Activated CD4-positive, alpha-beta memory T cell treated with anti-CD3 and anti-CD28 coated beads for 36 hours (primary cell): Measurements from ENCODE around the gene QRICH1. TPM values are rescaled to one million over a fixed set of nuclear protein-coding genes. Genes with fewer than 3 reads are reported as not detected.

Experiments
- CTCF ChIA-PET: fragments of 350-600 bp; sonication (Branson Sonifier 250); formaldehyde crosslinking; loops from one replicate; lab custom pipeline; 2021; ENCODE audit warnings: antibody characterized with exemption, inconsistent platforms; lab: Charles Lee
- POLR2A ChIA-PET: fragments of 350-600 bp; sonication (Branson Sonifier 250); formaldehyde crosslinking; loops from one replicate; lab custom pipeline; 2021; ENCODE audit warnings: antibody characterized with exemption; lab: Charles Lee
- DNase-seq: peaks from one replicate; pipeline ENCODE4 v3.0.0-alpha.2; 2020
- H3K27ac Mint-ChIP-seq: one replicate; pipeline ENCODE4 v1.8.0; 2021; ENCODE audit warnings: mixed read lengths
- H3K27me3 Mint-ChIP-seq: one replicate; pipeline ENCODE4 v1.8.0; 2021; ENCODE audit warnings: mixed read lengths
- H3K36me3 Mint-ChIP-seq: one replicate; pipeline ENCODE4 v1.8.0; 2021; ENCODE audit warnings: mixed read lengths
- H3K4me1 Mint-ChIP-seq: one replicate; pipeline ENCODE4 v1.8.0; 2021; ENCODE audit warnings: low read depth, mixed read lengths
- H3K4me3 Mint-ChIP-seq: one replicate; pipeline ENCODE4 v1.8.0; 2021; ENCODE audit warnings: mild to moderate bottlenecking, mixed read lengths
- H3K9me3 Mint-ChIP-seq: one replicate; pipeline ENCODE4 v1.8.0; 2021; ENCODE audit warnings: mixed read lengths
- intact Hi-C: fragments of 100-400 bp; cut with micrococcal nuclease; formaldehyde crosslinking; loops from one replicate; pipeline ENCODE4 v1.15.1; 2023
- total RNA-seq, 2 experiments: library from RNA; stranded (reverse); gene quantifications; one replicate each; pipeline ENCODE4 v1.2.3, GENCODE V29; 2021

Gene QRICH1
- total RNA-seq, 2 experiments from 2014 or later, result 124 to 128 TPM

DNA sequence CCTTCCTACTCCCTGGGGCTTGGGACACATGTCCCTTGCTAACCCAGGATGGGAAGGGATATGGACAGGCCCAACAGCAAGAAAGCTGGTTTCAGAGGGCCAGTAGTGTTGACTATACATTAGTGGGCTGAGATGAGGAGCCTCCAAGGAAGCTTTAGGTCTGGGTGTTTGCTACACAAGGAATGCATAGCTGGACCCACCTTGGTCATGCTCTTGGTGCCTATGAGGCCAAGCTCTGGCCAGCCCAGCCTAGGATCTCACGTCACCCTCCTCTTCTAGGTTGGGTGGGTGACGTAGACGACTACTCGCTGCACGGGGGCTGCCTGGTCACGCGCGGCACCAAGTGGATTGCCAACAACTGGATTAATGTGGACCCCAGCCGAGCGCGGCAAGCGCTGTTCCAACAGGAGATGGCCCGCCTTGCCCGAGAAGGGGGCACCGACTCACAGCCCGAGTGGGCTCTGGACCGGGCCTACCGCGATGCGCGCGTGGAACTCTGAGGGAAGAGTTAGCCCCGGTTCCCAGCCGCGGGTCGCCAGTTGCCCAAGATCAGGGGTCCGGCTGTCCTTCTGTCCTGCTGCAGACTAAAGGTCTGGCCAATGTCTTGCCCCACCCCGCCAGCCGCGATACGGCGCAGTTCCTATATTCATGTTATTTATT lies 87.3 kb downstream of the QRICH1 start:
- intact Hi-C loops, result loop anchor here (1.0 to 5.0 kb wide), 5 partner anchors 15 to 450 kb away; partner anchors contain the start of genes ARIH2 and PFKFB4
- Mint-ChIP-seq H3K9me3 (no peaks in the 10 kb centered on the region), H3K36me3 (peaks cover 15% of the 10 kb centered on the region), H3K4me1 (peaks cover 21% of the 10 kb centered on the region), H3K4me3 (peak overlapping the region; percentile 95), H3K27ac (peak overlapping the region; percentile 98), H3K27me3 (no peaks in the 10 kb centered on the region)
- peak; percentile 28 for DNase-seq
- ChIA-PET POLR2A (interaction anchor here (0.6 to 7.8 kb wide), 10 partner anchors 11 to 342 kb away, joined by 3 to 135 read pairs (median 10); partner anchors contain the start of genes ARIH2, DALRD3, IMPDH2 and NDUFAF3), CTCF (interaction anchor here (0.6 to 4.7 kb wide), 17 partner anchors 10 to 1144 kb away, joined by 3 to 65 read pairs (median 4); partner anchors contain the start of genes DALRD3, NDUFAF3, P4HTM and QRICH1)

DNA sequence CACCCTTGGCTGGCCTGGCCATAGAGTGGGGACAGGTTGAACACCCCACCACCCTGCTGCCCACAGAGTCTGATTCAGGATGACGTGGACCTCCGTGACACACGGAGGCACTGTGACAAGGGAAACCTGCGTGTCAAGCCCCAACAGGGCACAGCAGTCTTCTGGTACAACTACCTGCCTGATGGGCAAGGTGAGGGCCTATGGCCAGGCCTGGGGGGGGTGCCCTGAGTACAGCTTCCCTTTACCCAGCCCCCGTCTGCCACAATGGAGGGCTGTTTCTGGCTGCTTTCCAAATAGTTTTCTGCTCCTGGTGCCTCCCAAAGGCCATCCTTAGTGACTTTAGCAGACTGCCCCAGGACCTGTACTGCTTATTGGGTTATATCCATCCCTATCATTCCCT lies 87.9 kb downstream of the QRICH1 start:
- Mint-ChIP-seq H3K4me1 (peaks cover 21% of the 10 kb centered on the region), H3K36me3 (peaks cover 13% of the 10 kb centered on the region), H3K27ac (no peak overlapping the region), H3K27me3 (no peaks in the 10 kb centered on the region), H3K4me3 (peak overlapping the region; percentile 95), H3K9me3 (no peaks in the 10 kb centered on the region)
- POLR2A ChIA-PET, result interaction anchor here (2.4 to 7.8 kb wide), 3 partner anchors 14 to 23 kb away, joined by 20 to 135 read pairs (median 46); partner anchors contain the start of genes DALRD3, IMPDH2, NDUFAF3 and P4HTM
- no peak for DNase-seq
- intact Hi-C loops, result loop anchor here (2.0 to 5.0 kb wide), 2 partner anchors 89 to 449 kb away; partner anchors contain the start of genes ARIH2 and PFKFB4
- CTCF ChIA-PET, result interaction anchor here (0.7 to 4.7 kb wide), 4 partner anchors 15 to 19 kb away, joined by 3 to 65 read pairs (median 23); partner anchors contain the start of gene NDUFAF3

DNA sequence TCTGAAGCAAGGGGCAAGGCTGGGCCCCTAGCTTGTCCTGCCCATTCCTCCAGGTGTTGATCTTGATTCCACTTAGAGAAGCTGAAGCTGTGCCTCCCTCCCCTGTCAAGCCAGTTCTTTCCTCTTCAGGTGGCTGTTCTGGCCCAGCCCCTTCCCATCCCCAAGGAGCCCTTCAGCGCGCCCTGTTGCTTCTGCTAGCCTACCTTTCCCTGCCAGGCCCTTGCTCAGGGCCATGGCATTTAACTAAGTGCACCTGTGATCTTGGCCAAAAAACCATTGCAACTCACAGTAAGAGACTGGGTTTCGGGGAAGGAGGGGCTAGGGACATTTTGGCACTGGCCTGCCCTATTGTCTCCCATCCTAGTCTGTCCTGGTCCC lies 88.6 kb downstream of the QRICH1 start:
- Mint-ChIP-seq H3K4me1 (peaks cover 21% of the 10 kb centered on the region), H3K9me3 (no peaks in the 10 kb centered on the region), H3K27me3 (no peaks in the 10 kb centered on the region), H3K4me3 (no peak overlapping the region), H3K36me3 (peaks cover 13% of the 10 kb centered on the region), H3K27ac (no peak overlapping the region)
- intact Hi-C loops, result loop anchor here (5.0 kb wide), 1 partner anchor 88 kb away; the partner anchor contains the start of gene ARIH2
- ChIA-PET POLR2A (no interaction called here), CTCF (interaction anchor here (0.6 to 4.3 kb wide), 3 partner anchors 14 to 82 kb away, joined by 3 to 65 read pairs (median 3); partner anchors contain the start of gene NDUFAF3)
- no peak for DNase-seq

DNA sequence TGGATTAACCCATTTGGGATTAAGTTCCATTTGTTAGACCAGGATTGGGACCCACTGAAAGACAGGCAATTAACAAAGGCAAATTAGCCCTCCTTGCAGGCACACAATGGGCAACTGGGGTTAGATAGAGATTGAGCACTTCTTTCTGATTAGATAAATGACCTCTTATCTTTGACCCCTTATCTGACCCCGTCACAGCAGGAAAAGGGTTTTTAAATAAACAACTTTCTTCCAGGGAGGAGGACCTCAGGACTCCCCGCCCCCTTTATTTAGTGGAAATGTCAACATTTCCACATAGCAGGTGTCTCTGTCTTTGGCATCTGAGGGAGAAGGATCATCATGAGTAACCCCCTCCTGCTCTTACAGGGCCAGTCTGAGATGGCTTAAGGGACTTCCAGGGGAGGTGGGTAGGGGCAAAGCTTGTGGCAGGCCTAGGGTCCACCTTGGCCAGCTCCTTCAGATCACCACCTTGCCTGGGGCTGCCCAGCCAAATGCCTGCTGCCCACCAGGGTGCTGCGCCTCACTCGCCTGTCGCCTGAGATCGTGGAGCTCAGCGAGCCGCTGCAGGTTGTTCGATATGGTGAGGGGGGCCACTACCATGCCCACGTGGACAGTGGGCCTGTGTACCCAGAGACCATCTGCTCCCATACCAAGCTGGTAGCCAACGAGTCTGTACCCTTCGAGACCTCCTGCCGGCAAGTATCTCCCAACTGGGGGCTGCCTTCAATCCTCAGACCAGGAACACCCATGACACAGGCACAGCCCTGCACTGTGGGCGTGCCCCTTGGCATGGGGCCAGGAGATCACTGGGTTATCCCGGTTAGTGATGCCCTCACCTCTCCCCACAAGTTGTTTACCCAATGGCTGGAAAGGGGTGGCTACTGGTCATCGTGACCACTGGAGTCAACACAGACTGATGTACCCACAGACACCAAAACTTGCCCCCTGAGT lies 89.2 kb downstream of the QRICH1 start:
- ChIA-PET POLR2A (no interaction called here), CTCF (interaction anchor here (0.6 kb wide), 1 partner anchor 81 kb away, joined by 3 read pairs; no protein-coding TSS in a partner anchor)
- peaks cover 21% of the 10 kb centered on the region for H3K4me1 Mint-ChIP-seq
- H3K4me3 Mint-ChIP-seq, result no peak overlapping the region
- H3K27me3 Mint-ChIP-seq, result no peaks in the 10 kb centered on the region
- peaks cover 13% of the 10 kb centered on the region for H3K36me3 Mint-ChIP-seq
- intact Hi-C loops, result loop anchor here (5.0 kb wide), 1 partner anchor 87 kb away; the partner anchor contains the start of gene ARIH2
- H3K27ac Mint-ChIP-seq, result no peak overlapping the region
- no peak for DNase-seq
- H3K9me3 Mint-ChIP-seq, result no peaks in the 10 kb centered on the region

DNA sequence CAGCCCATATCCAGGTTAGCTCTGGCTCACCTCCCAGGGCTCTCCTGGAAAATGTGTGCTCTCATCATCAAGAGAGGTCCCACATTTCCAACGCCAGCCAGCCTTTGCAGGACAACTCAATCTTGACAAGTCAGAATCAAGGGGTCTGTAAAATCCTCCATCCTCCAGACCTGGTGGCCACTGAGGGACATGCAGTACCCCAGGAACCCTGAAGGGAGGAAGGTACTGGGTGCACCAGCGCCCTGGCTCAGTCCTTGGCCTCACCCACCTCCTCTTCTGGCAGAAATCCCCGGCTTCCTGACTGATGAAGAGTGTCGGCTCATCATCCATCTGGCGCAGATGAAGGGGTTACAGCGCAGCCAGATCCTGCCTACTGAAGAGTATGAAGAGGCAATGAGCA lies 92.7 kb downstream of the QRICH1 start:
- Mint-ChIP-seq H3K27ac (no peak overlapping the region), H3K36me3 (no peaks in the 10 kb centered on the region), H3K4me1 (no peaks in the 10 kb centered on the region), H3K4me3 (no peak overlapping the region), H3K27me3 (no peaks in the 10 kb centered on the region), H3K9me3 (no peaks in the 10 kb centered on the region)
- POLR2A ChIA-PET, result no interaction called here
- CTCF ChIA-PET, result interaction anchor here (0.7 to 1.6 kb wide), 2 partner anchors 12 to 13 kb away, joined by 3 read pairs; no protein-coding TSS in a partner anchor
- intact Hi-C loops, result no loop called here
- DNase-seq, result no peak

DNA sequence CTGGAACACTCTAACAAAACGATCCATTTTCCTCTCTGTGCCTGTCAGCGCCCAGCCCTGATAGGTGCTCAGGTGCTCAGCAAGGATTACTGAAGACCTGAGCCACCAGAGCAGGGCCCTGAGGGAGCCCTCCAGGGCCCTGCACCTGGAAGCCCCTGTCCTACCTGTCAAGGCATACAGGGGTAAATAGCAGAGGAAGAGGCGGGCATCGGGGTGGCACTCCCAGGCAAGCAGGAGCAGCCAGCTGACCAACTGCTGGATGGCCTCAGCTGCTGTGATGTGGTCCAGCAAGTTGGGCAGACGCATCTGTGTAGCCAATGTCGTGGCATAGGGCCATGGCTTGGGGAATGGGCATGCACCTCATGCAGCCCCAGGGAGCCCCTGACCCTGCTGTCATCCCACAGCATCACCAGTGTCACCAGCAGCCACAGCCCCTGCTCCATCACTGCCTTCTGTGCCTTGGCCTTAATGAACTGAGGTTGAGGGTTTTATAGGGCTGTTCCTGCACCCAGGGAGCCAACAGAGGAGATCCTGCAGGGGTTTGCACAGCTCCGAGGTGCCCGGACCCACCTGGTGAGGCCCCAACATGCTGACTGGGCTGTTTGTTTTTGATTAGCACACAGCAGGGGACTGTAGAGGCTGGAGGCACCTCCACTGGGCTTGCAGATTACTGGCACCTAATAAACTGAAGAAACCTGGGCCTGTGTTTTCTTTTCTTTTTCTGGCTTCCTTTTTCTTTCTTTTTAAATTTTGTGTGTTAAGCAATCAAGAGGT lies 94.6 kb downstream of the QRICH1 start:
- intact Hi-C loops, result no loop called here
- no peak for DNase-seq
- no peak overlapping the region for H3K27ac Mint-ChIP-seq
- POLR2A ChIA-PET, result no interaction called here
- no peaks in the 10 kb centered on the region for H3K27me3 Mint-ChIP-seq
- H3K9me3 Mint-ChIP-seq, result no peaks in the 10 kb centered on the region
- CTCF ChIA-PET, result interaction anchor here (1.6 kb wide), 1 partner anchor 11 kb away, joined by 3 read pairs; no protein-coding TSS in a partner anchor
- no peak overlapping the region for H3K4me3 Mint-ChIP-seq
- H3K36me3 Mint-ChIP-seq, result peaks cover 2% of the 10 kb centered on the region
- H3K4me1 Mint-ChIP-seq, result peaks cover 3% of the 10 kb centered on the region

DNA sequence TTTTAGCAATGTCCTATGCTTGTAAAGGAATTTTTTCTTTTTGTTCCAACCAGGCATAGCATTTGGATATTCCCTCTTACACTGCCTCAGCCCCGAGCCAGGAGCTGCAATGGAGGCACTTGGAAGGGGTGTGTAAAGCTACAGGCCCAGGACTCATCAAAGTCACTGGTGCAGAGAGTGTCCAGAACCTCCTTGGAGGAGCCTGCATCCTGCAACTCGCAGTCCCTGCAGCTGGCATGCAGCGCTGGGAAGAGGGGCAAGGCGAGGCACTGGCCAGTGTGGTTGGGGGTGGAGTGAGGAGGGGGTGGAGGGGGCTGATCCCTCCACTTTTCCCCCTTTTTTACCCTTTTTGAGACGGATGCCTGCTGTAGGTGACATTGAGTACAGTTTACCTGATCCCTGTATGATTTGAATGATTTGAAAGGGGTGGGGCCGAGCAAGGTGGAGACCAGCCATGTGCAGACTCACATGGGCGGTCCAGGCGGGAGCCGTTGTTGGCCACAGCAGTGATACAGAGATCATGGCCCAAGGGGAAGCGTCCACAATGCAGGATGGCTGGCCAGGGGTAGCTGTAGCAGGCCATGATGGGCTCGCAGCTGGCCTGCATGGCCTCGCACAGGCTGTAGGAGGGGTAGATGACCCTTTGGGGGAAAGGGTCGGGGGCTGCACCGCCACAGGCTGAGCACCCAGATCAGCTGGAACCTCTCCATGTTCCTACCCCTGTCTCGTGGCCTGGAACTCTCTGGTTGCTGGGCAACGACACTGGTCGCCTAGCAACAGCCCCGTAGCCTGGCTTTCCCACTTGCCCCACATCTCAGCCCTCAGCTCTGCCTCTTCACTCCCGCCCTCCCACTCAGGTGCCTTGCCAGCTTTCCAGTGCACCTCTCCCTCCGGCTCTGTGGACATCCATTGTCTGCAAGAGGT lies 95.9 kb downstream of the QRICH1 start:
- ChIA-PET CTCF (interaction anchor here (1.0 kb wide), 1 partner anchor 10 kb away, joined by 3 read pairs; no protein-coding TSS in a partner anchor), POLR2A (no interaction called here)
- H3K9me3 Mint-ChIP-seq, result no peaks in the 10 kb centered on the region
- DNase-seq, result no peak
- H3K4me3 Mint-ChIP-seq, result no peak overlapping the region
- intact Hi-C loops, result no loop called here
- peaks cover 2% of the 10 kb centered on the region for H3K36me3 Mint-ChIP-seq
- H3K4me1 Mint-ChIP-seq, result peaks cover 8% of the 10 kb centered on the region
- no peaks in the 10 kb centered on the region for H3K27me3 Mint-ChIP-seq
- no peak overlapping the region for H3K27ac Mint-ChIP-seq

DNA sequence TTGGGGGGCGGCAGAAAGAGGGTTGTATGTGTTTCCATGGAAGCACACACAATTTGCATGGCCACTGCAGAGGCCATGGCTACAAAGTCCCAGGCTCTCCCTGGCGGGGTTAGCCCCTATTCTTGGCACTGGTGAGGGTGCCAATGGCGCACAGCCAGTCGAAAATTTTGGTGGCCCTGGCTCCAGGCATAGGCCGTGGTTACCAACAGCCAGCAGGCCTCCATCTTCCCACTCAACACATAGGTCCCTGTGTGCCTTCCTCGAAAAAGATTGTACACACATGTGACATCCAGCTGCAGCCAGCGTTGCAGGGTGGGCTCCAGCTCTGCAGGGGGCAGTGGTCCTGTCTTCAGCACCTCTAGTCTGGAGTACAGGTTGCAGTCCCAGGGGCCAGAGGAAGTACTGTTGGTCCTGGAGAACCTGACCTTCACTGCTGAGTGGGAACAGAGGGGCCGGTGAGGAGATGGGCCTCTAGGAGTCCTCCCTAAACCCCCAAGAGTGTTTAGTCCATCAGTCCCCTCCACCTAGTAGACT lies 96.7 kb downstream of the QRICH1 start:
- Mint-ChIP-seq H3K4me1 (peaks cover 8% of the 10 kb centered on the region), H3K9me3 (no peaks in the 10 kb centered on the region), H3K4me3 (no peak overlapping the region), H3K36me3 (peaks cover 2% of the 10 kb centered on the region), H3K27ac (no peak overlapping the region), H3K27me3 (no peaks in the 10 kb centered on the region)
- ChIA-PET CTCF (interaction anchor here (0.7 to 1.4 kb wide), 3 partner anchors 9 to 25 kb away, joined by 3 read pairs; partner anchors contain the start of genes NDUFAF3 and WDR6), POLR2A (no interaction called here)
- intact Hi-C loops, result no loop called here
- no peak for DNase-seq

DNA sequence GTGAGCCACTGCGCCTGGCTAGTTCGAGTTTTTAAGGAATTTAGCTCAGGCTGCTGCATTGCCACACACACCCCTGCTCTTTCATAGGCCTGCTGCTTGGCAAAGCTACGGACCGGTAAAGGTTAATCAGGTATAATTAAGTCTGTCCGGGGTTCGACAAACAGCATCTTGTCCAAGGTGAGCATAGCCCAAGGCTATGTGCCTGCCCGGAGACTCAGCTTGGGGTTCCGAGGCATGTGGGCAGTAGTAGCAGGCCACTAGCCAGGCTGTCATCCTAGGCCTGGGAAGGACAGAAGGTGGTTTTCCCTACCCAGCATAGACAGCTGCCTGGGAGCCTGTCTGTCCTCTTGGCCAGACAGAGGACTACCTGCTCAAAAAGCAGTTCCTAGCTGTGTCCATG lies 97.2 kb downstream of the QRICH1 start:
- CTCF ChIA-PET, result interaction anchor here (0.7 to 1.4 kb wide), 4 partner anchors 9 to 25 kb away, joined by 3 to 7 read pairs (median 4); partner anchors contain the start of genes NDUFAF3 and WDR6
- peaks cover 4% of the 10 kb centered on the region for H3K36me3 Mint-ChIP-seq
- no peak overlapping the region for H3K27ac Mint-ChIP-seq
- POLR2A ChIA-PET, result no interaction called here
- no peak for DNase-seq
- H3K4me1 Mint-ChIP-seq, result peaks cover 13% of the 10 kb centered on the region
- intact Hi-C loops, result no loop called here
- H3K9me3 Mint-ChIP-seq, result no peaks in the 10 kb centered on the region
- H3K27me3 Mint-ChIP-seq, result no peaks in the 10 kb centered on the region
- no peak overlapping the region for H3K4me3 Mint-ChIP-seq

DNA sequence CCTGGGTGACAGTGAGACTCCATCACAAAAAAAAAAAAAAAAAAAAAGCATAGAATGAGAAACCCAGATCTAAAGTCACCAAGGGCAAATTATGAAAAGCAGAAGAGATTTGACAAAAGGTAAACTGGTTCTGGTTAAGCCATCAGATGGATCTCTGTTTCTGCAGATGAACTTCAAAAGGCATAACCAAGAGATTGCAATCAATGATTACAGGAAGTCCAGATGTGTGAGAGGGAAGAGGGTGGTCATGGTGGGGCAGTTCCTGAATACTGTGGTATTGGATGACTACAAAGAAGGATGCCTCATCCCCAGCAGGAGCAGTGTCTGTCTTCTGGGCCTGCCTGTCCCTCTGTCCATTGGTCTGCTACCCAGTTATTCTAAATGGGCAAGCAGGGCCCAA lies 100.0 kb downstream of the QRICH1 start:
- H3K27ac Mint-ChIP-seq, result peak overlapping the region; percentile 45
- H3K27me3 Mint-ChIP-seq, result no peaks in the 10 kb centered on the region
- peaks cover 9% of the 10 kb centered on the region for H3K36me3 Mint-ChIP-seq
- no peaks in the 10 kb centered on the region for H3K9me3 Mint-ChIP-seq
- ChIA-PET CTCF (no interaction called here), POLR2A (no interaction called here)
- H3K4me1 Mint-ChIP-seq, result peaks cover 28% of the 10 kb centered on the region
- no peak overlapping the region for H3K4me3 Mint-ChIP-seq
- DNase-seq, result no peak
- intact Hi-C loops, result no loop called here
